ENCODE results near the gene POLN. TPM values are rescaled to one million over a fixed set of nuclear protein-coding genes. Genes with fewer than 3 reads are reported as not detected.

Gene POLN
- total and polyA plus RNA-seq, 2 of the 4 experiments (the other 2 are of a cell fraction), result 0.63 to 0.72 TPM

DNA sequence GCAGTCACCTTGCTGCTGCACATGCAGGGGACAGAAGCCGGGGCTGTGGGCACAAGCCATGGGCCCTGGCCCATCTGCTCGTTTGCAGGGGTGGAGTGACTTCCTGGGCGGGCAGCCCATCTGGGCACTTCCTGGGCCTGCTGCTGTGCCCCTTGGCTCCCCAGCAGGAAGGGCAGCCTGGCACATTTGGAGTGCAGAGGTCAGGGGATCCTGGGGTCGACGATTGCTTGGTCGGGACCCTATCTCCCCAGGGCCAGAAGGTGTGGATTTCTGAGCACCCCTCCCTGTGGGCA is 30.9 kb upstream of the POLN start:
- TF ChIP-seq BHLHE40 (IDR thresholded peaks at IDR 0.05; ENCODE audit: low read depth, low read length) (no peak), FOS (IDR thresholded peaks at IDR 0.05; ENCODE audit: low read depth, low read length) (no peak)

More for the DNA sequence above, 30.9 kb upstream of the POLN start:
- no peak overlapping the region for H4K91ac ChIP-seq (ENCODE audit: insufficient read depth, low read depth, low read length)
- intact Hi-C loops (cut with micrococcal nuclease), result no loop called here
- H2BK5ac ChIP-seq (ENCODE audit: low read depth, low read length, poor library complexity, severe bottlenecking), result no peak overlapping the region
- ChIA-PET POLR2A (ENCODE audit: unreplicated experiment) (no interaction called here), CTCF (no interaction called here)
- H2BK120ac ChIP-seq (ENCODE audit: low read depth, low read length), result no peak overlapping the region
- no peak overlapping the region for H2AK5ac ChIP-seq (ENCODE audit: low read depth, low read length)
- no peak overlapping the region for H3K56ac ChIP-seq (ENCODE audit: extremely low read depth, insufficient read depth, low read length)
- no peaks in the 10 kb centered on the region for H3K9me3 ChIP-seq (ENCODE audit: control insufficient read depth, insufficient read depth, low read length)
- H3K27me3 ChIP-seq (ENCODE audit: control insufficient read depth, insufficient read depth, low read length), result peaks cover 2% of the 10 kb centered on the region; the same call in 1 of the 2 replicates
- no peak overlapping the region for H3K23ac ChIP-seq (ENCODE audit: low read depth, low read length)
- no peak overlapping the region for H2BK20ac ChIP-seq (ENCODE audit: low read depth, low read length)
- no CpG with 5 or more reads among the region's 6 CpGs for WGBS, 2 experiments (ENCODE audit: extremely low coverage in 2 of 2, insufficient read length in 1 of 2)
- no peak overlapping the region for H2BK15ac ChIP-seq (ENCODE audit: low read depth, low read length)
- no peak overlapping the region for H3K14ac ChIP-seq (replicated peaks; ENCODE audit: low read depth, low read length)
- DNase-seq, result no peak
- no peak overlapping the region for H3K27ac ChIP-seq (ENCODE audit: insufficient read depth, low read length)
- H4K20me1 ChIP-seq (ENCODE audit: insufficient read depth, low read length), result no peaks in the 10 kb centered on the region
- H3K9me1 ChIP-seq (ENCODE audit: insufficient read depth, low read length), result no peaks in the 10 kb centered on the region
- no peak overlapping the region for H3K4me3 ChIP-seq (ENCODE audit: insufficient read depth, low read depth, low read length)
- in situ Hi-C loops (cut with MboI; ENCODE audit: low sequenced_read_pairs), result no loop called here
- no peaks in the 10 kb centered on the region for H3K36me3 ChIP-seq (ENCODE audit: control insufficient read depth, insufficient read depth, low read length)
- no peak overlapping the region for H3K4me2 ChIP-seq (ENCODE audit: low read depth, low read length)
- H3K9ac ChIP-seq (ENCODE audit: low read depth, low read length), result no peak overlapping the region
- H2AK9ac ChIP-seq (replicated peaks; ENCODE audit: low read depth, low read length, poor library complexity), result no peak overlapping the region
- H3K18ac ChIP-seq (ENCODE audit: low read depth, low read length), result no peak overlapping the region
- H3K79me1 ChIP-seq (ENCODE audit: low read depth in 1 of 2, low read length in 2 of 2), result no peaks in the 10 kb centered on the region
- no peak overlapping the region for H4K8ac ChIP-seq (ENCODE audit: low read depth in 2 of 2, low read length in 2 of 2)
- no TSS peak for BruUV-seq (replicated peaks)
- ATAC-seq (ENCODE audit: low read depth), result no peak
- H3K4ac ChIP-seq (ENCODE audit: low read depth, low read length), result no peak overlapping the region
- dilution Hi-C loops (cut with HindIII; ENCODE audit: low sequenced_read_pairs, unreplicated experiment), result no loop called here
- H4K5ac ChIP-seq (ENCODE audit: low read depth, low read length), result no peak overlapping the region
- H3K4me1 ChIP-seq (ENCODE audit: control insufficient read depth, insufficient read depth, low read length), result no peaks in the 10 kb centered on the region; the same call in 1 of the 2 replicates
- no peak overlapping the region for H2AFZ ChIP-seq (replicated peaks; ENCODE audit: low read length, poor library complexity)

All from IMR-90 (cell line).